GM23338 (cell line): ENCODE data around the gene SLC6A15. TPM values are rescaled to one million over a fixed set of nuclear protein-coding genes. Genes with fewer than 3 reads are reported as not detected.
A peak's percentile ranks its signal among the peaks of the same experiment; 100 is the strongest.

Source experiments
- ATAC-seq: fragments of 200-7000 bp; cut with Tn5 transposase; 3 replicates; pipeline ENCODE4 v1.9.1; 2020
- DNase-seq: peaks from one replicate; pipeline ENCODE4 v3.0.0-alpha.2; 2015; ENCODE audit warnings: low spot score
- H2AFZ ChIP-seq: fragments of 200-600 bp; sonication (generic); 2 replicates; pipeline ENCODE4 v1.8.0; 2016; ENCODE audit warnings: antibody characterized with exemption, mild to moderate bottlenecking, moderate library complexity
- H3F3A ChIP-seq: fragments of 200-600 bp; sonication (generic); replicated peaks from 2 replicates; pipeline ENCODE4 v1.8.0; 2017; ENCODE audit warnings: antibody characterized with exemption, mixed run types, low read depth
- H3K27ac ChIP-seq: fragments of 200-600 bp; sonication (generic); 2 replicates; pipeline ENCODE4 v1.6.1; 2016; ENCODE audit warnings: low read depth
- H3K27me3 ChIP-seq: fragments of 200-600 bp; sonication (generic); 2 replicates; pipeline ENCODE4 v1.8.0; 2016; ENCODE audit warnings: mild to moderate bottlenecking, mixed run types, moderate library complexity; ENCODE audit not compliant: insufficient read depth
- H3K36me3 ChIP-seq: fragments of 200-600 bp; sonication (generic); 2 replicates; pipeline ENCODE4 v1.8.0; 2016; ENCODE audit warnings: mild to moderate bottlenecking; ENCODE audit not compliant: insufficient read depth
- H3K4me1 ChIP-seq: fragments of 200-600 bp; sonication (generic); 2 replicates; pipeline ENCODE4 v1.8.0; 2016; ENCODE audit warnings: mild to moderate bottlenecking, moderate library complexity; ENCODE audit not compliant: insufficient read depth
- H3K4me2 ChIP-seq: fragments of 200-600 bp; sonication (generic); 2 replicates; pipeline ENCODE4 v1.7.1; 2017; ENCODE audit warnings: mixed run types
- H3K4me3 ChIP-seq: fragments of 200-600 bp; sonication (generic); 2 replicates; pipeline ENCODE4 v1.6.1; 2016; ENCODE audit warnings: mixed run types
- H3K79me2 ChIP-seq: fragments of 200-600 bp; sonication (generic); replicated peaks from 2 replicates; pipeline ENCODE4 v1.8.0; 2017; ENCODE audit warnings: mild to moderate bottlenecking; ENCODE audit not compliant: insufficient read depth
- H3K9me2 ChIP-seq: fragments of 200-600 bp; sonication (generic); 2 replicates; pipeline ENCODE4 v1.8.0; 2017; ENCODE audit not compliant: insufficient read depth
- H4K20me1 ChIP-seq: fragments of 200-600 bp; sonication (generic); replicated peaks from 2 replicates; pipeline ENCODE4 v1.8.0; 2017; ENCODE audit warnings: mild to moderate bottlenecking; ENCODE audit not compliant: insufficient read depth
- H3K27ac Mint-ChIP-seq: 2 replicates; pipeline ENCODE4 v1.8.0; 2020; ENCODE audit warnings: inconsistent platforms, mild to moderate bottlenecking, moderate library complexity, mixed read lengths
- H3K27me3 Mint-ChIP-seq: 3 replicates; pipeline ENCODE4 v1.8.0; 2022; ENCODE audit warnings: low read depth, mild to moderate bottlenecking, moderate library complexity, mixed read lengths, inconsistent platforms; ENCODE audit not compliant: insufficient read depth, poor library complexity
- H3K36me3 Mint-ChIP-seq: 3 replicates; pipeline ENCODE4 v1.8.0; 2021; ENCODE audit warnings: low read depth, mild to moderate bottlenecking, inconsistent platforms, moderate library complexity, mixed read lengths
- H3K4me1 Mint-ChIP-seq: 3 replicates; pipeline ENCODE4 v1.8.0; 2020; ENCODE audit warnings: mild to moderate bottlenecking, inconsistent platforms, mixed read lengths
- H3K4me3 Mint-ChIP-seq: 3 replicates; pipeline ENCODE4 v1.8.0; 2021; ENCODE audit warnings: moderate library complexity, mild to moderate bottlenecking, inconsistent platforms, mixed read lengths
- H3K9me3 Mint-ChIP-seq: 3 replicates; pipeline ENCODE4 v1.8.0; 2020; ENCODE audit warnings: moderate library complexity, mild to moderate bottlenecking, inconsistent platforms, mixed read lengths
- CREB1 ChIP-seq: fragments of 250-450 bp; sonication (Bioruptor Pico); IDR thresholded peaks from 2 replicates; pipeline ENCODE4 v1.5.0; 2020; ENCODE audit warnings: low read depth, mild to moderate bottlenecking, moderate library complexity
- CTCF ChIP-seq, 2 experiments: fragments of 200-600 bp in 1 of 2; sonication (generic) in 1 of 2; conservative IDR thresholded peaks; 2 replicates each; pipeline versions ENCODE4 v1.5.1 to v1.6.1; 2016 to 2017; ENCODE audit warnings: antibody characterized with exemption in 2 of 2, low read depth in 2 of 2, mild to moderate bottlenecking in 2 of 2, moderate library complexity in 1 of 2
- JUNB ChIP-seq: IDR thresholded peaks from one replicate; pipeline ENCODE4 v1.6.1; 2016; ENCODE audit warnings: antibody characterized with exemption; ENCODE audit not compliant: unreplicated experiment
- REST ChIP-seq: IDR thresholded peaks from one replicate; pipeline ENCODE4 v1.6.1; 2018; ENCODE audit warnings: antibody characterized with exemption; ENCODE audit not compliant: unreplicated experiment
- STAT1 ChIP-seq: IDR thresholded peaks from one replicate; pipeline ENCODE4 v1.6.1; 2016; ENCODE audit warnings: antibody characterized with exemption; ENCODE audit not compliant: unreplicated experiment
- ZNF114 ChIP-seq: fragments of 250-450 bp; sonication (Bioruptor Pico); IDR thresholded peaks from 2 replicates; pipeline ENCODE4 v1.5.0; 2020; ENCODE audit warnings: mild to moderate bottlenecking, moderate library complexity
- ZNF331 ChIP-seq: fragments of 250-450 bp; sonication (Bioruptor Pico); IDR thresholded peaks from 2 replicates; pipeline ENCODE4 v1.5.0; 2020; ENCODE audit warnings: low read depth, mild to moderate bottlenecking, moderate library complexity
- polyA plus RNA-seq: library from polyadenylated mRNA; unstranded; fragments of >200 nt; fragmentation: Nextera tagmentation; extraction: Ambion mirVana; gene quantifications from 2 replicates; pipeline ENCODE4 v1.2.1, GENCODE V29; 2016
- total RNA-seq: library from RNA; depleted of rRNA; stranded (reverse); fragments of >200 nt; shearing (Covaris generic); gene quantifications from 2 replicates; pipeline ENCODE4 v1.2.3, GENCODE V29; 2014

Gene SLC6A15
- total and polyA plus RNA-seq, 2 experiments from 2014 or later: 12.1 to 27.9 TPM

GRCh38 chr12:84874825-84875139 lies 37.8 kb downstream of the SLC6A15 start (continued):
- TF ChIP-seq REST (no peak), CTCF (conservative IDR thresholded peaks at IDR 0.05; ENCODE audit: low read depth in 2 of 2) (no peak), STAT1 (no peak), ZNF114 (CRISPR knock-in tag) (no peak)

DNA sequence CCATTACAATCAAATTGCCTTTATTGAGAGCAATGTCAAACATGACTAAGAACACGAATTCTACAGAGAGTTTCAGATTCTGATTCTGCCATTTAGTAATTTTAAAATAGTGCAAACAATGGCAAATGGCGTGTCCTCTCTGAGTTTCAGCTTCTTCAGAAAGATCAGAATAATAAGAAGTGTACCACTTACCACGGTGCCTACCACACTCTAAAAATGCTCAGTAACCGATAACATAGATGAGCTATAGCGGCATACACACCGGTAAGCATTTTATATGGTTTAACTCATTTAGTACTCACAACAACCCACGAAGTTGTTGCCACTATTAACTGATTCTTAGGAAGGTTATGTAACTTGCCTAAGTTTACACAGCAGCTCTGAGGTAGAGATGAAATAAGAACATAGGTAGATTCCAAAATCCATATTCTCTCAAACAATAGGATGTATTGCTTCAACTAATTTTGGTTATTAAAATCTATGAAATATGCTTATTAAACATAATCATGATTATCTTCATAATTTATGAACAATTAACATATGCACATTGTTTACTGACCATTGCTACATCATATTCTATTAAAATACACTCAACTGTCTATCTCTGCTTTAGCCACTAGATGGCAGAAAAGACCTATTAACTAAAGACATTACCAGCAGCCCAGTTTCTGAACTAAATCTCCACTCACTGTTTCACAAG lies 38.3 kb downstream of the SLC6A15 start:
- DNase-seq (peak; percentile 82), ATAC-seq (peak; percentile 73)
- Histone ChIP-seq H2AFZ (no peak overlapping the region), H3F3A (no peaks in the 10 kb centered on the region), H3K27ac (no peak overlapping the region), H3K9me2 (no peaks in the 10 kb centered on the region), H3K4me2 (no peak overlapping the region), H3K79me2 (no peaks in the 10 kb centered on the region), H3K27me3 (no peaks in the 10 kb centered on the region), H3K4me3 (no peak overlapping the region), H3K36me3 (no peaks in the 10 kb centered on the region), H4K20me1 (no peaks in the 10 kb centered on the region), H3K4me1 (no peaks in the 10 kb centered on the region)
- Mint-ChIP-seq H3K36me3 (no peaks in the 10 kb centered on the region), H3K27ac (no peak overlapping the region), H3K27me3 (no peaks in the 10 kb centered on the region), H3K4me1 (no peaks in the 10 kb centered on the region), H3K4me3 (no peak overlapping the region), H3K9me3 (no peaks in the 10 kb centered on the region)
- TF ChIP-seq REST: no peak
- no peak for TF ChIP-seq JUNB
- TF ChIP-seq ZNF114 (CRISPR knock-in tag): no peak
- no peak for TF ChIP-seq STAT1
- no peak for TF ChIP-seq ZNF331 (CRISPR knock-in tag)
- TF ChIP-seq CTCF (conservative IDR thresholded peaks at IDR 0.05; ENCODE audit: low read depth in 2 of 2): peak; percentile 81 to 97
- TF ChIP-seq CREB1 (CRISPR knock-in tag): no peak
